Endothelial cell (in vitro differentiated cells): ENCODE measurements around the gene GLB1L2. TPM values are rescaled to one million over a fixed set of nuclear protein-coding genes. Genes with fewer than 3 reads are reported as not detected.

ENCODE experiments used
- DNase-seq: peaks from one replicate; pipeline ENCODE4 v3.0.0; 2021; ENCODE audit warnings: low spot score
- H3K27ac Mint-ChIP-seq: one replicate; pipeline ENCODE4 v1.8.0; 2021; ENCODE audit warnings: mixed read lengths, inconsistent platforms; ENCODE audit not compliant: unreplicated experiment
- H3K27me3 Mint-ChIP-seq: one replicate; pipeline ENCODE4 v1.8.0; 2021; ENCODE audit warnings: mild to moderate bottlenecking, moderate library complexity, mixed read lengths, inconsistent platforms; ENCODE audit not compliant: unreplicated experiment
- H3K36me3 Mint-ChIP-seq: one replicate; pipeline ENCODE4 v1.8.0; 2021; ENCODE audit warnings: mild to moderate bottlenecking, low read depth, mixed read lengths, inconsistent platforms; ENCODE audit not compliant: unreplicated experiment
- H3K4me1 Mint-ChIP-seq: one replicate; pipeline ENCODE4 v1.8.0; 2021; ENCODE audit warnings: mild to moderate bottlenecking, mixed read lengths, inconsistent platforms; ENCODE audit not compliant: unreplicated experiment
- H3K4me3 Mint-ChIP-seq: one replicate; pipeline ENCODE4 v1.8.0; 2021; ENCODE audit warnings: mild to moderate bottlenecking, mixed read lengths, inconsistent platforms; ENCODE audit not compliant: unreplicated experiment
- H3K9me3 Mint-ChIP-seq: one replicate; pipeline ENCODE4 v1.8.0; 2021; ENCODE audit warnings: mixed read lengths, inconsistent platforms; ENCODE audit not compliant: unreplicated experiment
- CTCF ChIP-seq: fragments of 200-600 bp; sonication (generic); IDR thresholded peaks from one replicate; pipeline ENCODE4 v1.5.0; 2021; ENCODE audit warnings: antibody characterized with exemption; ENCODE audit not compliant: unreplicated experiment
- total RNA-seq: library from RNA; stranded (reverse); fragmentation: NEBNext Ultra II Directional; extraction: Animal tissue kit (Norgen Biotek cat#: 25700); gene quantifications from one replicate; pipeline ENCODE4 v1.2.1, GENCODE V29; 2021; ENCODE audit not compliant: unreplicated experiment

GLB1L2 gene
- total RNA-seq, 1 donor from 2014 or later, result 5.0 TPM

DNA sequence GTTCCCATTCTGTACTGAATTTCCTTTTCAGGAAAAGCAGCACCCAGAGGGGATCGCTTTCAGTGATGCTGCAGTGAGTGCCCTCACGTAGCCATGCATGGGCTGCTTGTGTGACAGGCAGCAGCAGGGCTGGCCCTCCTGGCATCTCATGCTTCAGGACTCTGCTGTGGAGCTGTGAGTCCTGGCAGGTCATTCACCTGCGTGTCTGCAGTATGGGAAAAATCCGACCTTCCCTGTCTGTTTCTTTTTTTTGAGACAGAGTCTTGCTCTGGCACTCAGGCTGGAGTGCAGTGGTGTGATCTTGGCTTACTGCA, 13.4 kb downstream of the GLB1L2 start:
- Mint-ChIP-seq H3K27ac (no peak overlapping the region), H3K4me3 (no peak overlapping the region), H3K9me3 (no peaks in the 10 kb centered on the region), H3K4me1 (peaks cover 3% of the 10 kb centered on the region), H3K36me3 (peaks cover 4% of the 10 kb centered on the region), H3K27me3 (peaks cover 5% of the 10 kb centered on the region)
- no peak for DNase-seq
- no peak for TF ChIP-seq CTCF

GRCh38 chr11:134346101-134346975, 14.6 kb downstream of the GLB1L2 start:
- no peak overlapping the region for H3K27ac Mint-ChIP-seq
- H3K36me3 Mint-ChIP-seq, result peaks cover 4% of the 10 kb centered on the region
- TF ChIP-seq CTCF, result no peak
- peak; percentile 2 for DNase-seq
- H3K4me1 Mint-ChIP-seq, result peaks cover 3% of the 10 kb centered on the region
- H3K9me3 Mint-ChIP-seq, result no peaks in the 10 kb centered on the region
- H3K4me3 Mint-ChIP-seq, result no peak overlapping the region
- H3K27me3 Mint-ChIP-seq, result peaks cover 5% of the 10 kb centered on the region

DNA sequence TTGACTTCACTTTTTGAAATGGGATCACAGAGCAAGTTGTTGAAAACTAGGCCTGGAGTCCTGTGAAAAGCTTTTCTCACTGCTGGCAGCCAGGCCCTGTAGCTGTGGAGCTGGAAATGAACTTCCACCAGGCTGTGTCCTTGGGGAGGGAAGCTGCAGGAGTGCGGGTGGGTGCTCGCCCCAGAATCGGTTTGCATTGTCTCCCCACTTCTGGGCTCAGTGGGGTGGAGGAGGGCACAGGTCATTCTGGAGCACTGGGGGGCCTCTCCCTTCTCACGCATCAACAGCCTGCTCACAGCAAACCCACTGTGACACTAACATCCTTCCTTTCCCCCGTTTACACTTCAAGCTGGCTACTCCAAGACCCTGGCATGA, 15.2 kb downstream of the GLB1L2 start:
- H3K27me3 Mint-ChIP-seq, result peaks cover 5% of the 10 kb centered on the region
- DNase-seq, result no peak
- H3K4me1 Mint-ChIP-seq, result peaks cover 3% of the 10 kb centered on the region
- no peak overlapping the region for H3K27ac Mint-ChIP-seq
- H3K4me3 Mint-ChIP-seq, result no peak overlapping the region
- no peaks in the 10 kb centered on the region for H3K9me3 Mint-ChIP-seq
- peaks cover 4% of the 10 kb centered on the region for H3K36me3 Mint-ChIP-seq
- TF ChIP-seq CTCF, result no peak

- DNase-seq, result no peak
- H3K27me3 Mint-ChIP-seq, result peaks cover 5% of the 10 kb centered on the region
- H3K27ac Mint-ChIP-seq, result no peak overlapping the region
- H3K9me3 Mint-ChIP-seq, result no peaks in the 10 kb centered on the region
- H3K4me1 Mint-ChIP-seq, result peaks cover 3% of the 10 kb centered on the region
- no peak overlapping the region for H3K4me3 Mint-ChIP-seq
- TF ChIP-seq CTCF, result no peak
- H3K36me3 Mint-ChIP-seq, result peaks cover 4% of the 10 kb centered on the region
Observed at GRCh38 chr11:134347441-134347840, 15.7 kb downstream of the GLB1L2 start.

DNA sequence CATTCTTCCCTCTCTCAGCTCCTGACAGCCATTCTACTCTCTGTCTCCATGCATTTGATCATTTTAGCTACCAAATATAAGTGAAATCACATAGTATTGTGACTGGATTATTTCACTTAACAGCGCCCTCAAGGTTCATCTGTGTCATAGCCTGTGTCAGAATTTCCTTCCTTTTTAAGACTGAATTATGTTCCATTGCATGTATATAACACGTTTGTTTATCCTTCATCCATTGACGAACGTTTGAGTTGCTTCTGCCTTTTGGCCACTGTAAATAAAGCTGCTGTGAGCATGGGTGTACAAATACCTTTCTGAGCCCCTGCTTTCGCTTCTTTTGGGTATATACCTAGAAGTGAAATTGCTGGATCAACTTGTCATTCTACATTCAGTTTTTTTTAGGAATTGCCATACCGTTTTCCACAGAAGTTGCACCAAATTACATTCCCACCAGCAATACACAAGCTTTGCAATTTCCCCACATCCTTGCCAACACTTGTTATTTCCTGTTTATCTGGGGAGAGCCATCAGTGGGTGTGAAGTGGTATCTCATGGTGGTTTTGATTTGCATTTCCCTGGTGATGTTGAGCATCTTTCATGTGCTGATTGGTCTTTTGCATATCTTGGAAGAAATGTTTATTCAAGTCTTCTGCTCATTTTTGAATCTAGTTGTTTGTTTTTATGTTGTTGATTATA, 17.5 kb downstream of the GLB1L2 start:
- peak overlapping the region; percentile 9 for H3K27ac Mint-ChIP-seq
- H3K27me3 Mint-ChIP-seq, result peaks cover 5% of the 10 kb centered on the region
- H3K4me3 Mint-ChIP-seq, result no peak overlapping the region
- peaks cover 3% of the 10 kb centered on the region for H3K4me1 Mint-ChIP-seq
- no peak for TF ChIP-seq CTCF
- no peak for DNase-seq
- H3K36me3 Mint-ChIP-seq, result peaks cover 4% of the 10 kb centered on the region
- no peaks in the 10 kb centered on the region for H3K9me3 Mint-ChIP-seq
